HG02610 (cell line): ENCODE data around the gene C2CD5.

ENCODE experiments used
- ATAC-seq: cut with Tn5 transposase; IDR thresholded peaks from one replicate; pipeline ENCODE4 v1.9.1; 2021; ENCODE audit warnings: mild to moderate bottlenecking, moderate library complexity; ENCODE audit not compliant: unreplicated experiment

The C2CD5 gene

DNA sequence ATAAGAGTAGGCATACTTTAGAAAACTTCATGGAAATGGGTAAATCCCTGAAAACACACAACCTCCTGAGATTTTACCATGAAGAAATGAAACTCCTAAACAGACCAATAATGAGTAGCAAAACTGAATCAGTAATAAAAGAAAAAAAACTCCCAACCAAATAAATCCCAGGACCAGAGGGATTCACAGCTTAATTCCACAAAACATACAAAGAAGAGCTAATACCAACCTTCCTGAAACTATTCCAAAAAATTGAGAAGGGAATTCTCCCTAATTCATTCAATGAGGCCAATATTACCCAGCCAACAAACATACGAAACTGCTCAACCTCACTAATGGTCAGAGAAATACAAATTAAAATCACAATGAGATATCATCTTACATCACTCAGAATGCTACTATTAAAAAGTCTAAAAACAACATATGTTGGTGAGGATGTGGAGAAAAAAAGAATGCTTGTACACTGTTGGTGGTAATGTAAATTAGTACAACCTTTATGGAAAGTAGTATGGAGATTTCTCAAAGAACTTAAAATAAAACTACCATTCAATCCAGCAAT lies 112.6 kb downstream of the C2CD5 start:
- no peak for ATAC-seq

DNA sequence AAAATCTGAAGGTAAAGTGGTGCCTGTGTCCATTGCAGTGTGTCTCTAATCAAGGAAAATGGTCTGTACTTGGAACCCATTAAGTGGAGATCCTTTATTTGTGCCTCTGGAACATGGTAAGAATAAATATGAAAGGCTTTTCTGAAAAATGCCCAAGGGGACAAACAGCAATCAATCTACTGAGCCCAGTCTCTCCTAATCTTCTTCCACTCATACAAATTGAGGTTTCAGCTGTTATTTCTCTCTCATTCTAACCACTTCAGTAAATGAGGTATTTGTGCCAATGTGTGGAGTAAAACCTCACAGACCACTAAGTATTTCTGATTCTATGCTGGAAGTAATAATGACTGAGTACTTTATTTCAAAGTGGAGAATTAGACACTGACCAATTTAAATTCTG lies 127.5 kb downstream of the C2CD5 start:
- ATAC-seq = no peak

DNA sequence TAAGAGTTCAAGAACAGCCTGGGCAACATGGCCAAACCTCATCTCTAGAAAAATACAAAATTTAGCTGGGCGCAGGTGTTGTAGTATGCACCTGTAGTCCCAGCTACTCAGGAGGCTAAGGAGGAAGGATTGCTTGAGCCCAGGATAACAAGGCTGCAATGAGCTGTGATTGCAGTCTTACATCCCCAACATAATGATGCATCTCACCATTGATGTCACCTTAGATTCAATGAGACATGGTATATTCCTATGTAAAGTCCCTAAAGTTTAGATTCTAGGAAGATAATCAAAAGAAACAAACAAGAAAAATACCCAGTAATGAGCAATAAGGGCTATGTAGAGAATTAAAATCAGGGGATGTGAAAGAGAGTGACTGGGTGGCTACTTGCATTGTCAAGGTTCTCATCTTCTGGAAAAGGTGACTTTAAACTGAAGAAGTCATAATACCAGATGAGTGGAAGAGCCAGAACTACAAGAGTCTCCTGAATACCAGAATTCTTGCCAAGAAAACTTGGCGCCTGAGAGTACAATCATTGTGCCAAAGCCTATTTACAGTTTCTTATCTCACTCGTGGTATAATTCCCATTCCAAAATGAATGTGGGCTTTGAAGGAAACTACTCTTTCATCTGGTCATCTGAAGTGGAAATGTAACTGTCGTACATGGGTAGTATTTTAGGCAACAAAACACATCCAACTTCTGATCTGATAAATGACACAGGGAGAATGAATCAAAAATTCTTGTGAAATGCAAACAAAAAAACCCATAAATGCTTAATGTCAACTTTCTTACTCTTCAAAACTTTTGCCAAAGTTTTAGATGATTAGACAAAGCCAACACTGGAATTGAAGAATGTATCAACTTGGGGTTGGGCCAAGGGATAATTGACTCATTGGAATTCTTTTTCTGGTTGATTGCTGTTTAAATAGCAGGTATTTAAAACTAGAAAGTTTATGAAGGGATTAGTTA lies 128.7 kb downstream of the C2CD5 start:
- ATAC-seq = no peak

DNA sequence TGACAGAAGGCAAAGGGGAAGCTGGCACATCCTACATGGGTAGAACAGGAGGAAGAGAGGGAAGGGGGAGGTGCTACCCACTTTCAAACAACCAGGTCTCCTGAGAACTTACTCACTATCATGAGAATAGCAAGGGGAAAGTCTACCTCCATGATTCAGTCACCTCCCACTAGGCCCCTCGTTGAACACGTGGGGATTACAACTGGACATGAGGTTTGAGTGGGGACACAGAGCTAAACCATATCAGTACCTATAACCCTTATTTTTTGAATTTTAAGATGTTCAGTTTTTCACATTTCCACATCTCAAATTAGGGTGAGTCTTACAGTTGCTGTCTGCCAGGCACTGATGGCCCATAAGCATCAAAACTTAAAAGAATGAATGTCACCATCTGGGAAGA lies 129.6 kb downstream of the C2CD5 start:
- ATAC-seq = no peak

DNA sequence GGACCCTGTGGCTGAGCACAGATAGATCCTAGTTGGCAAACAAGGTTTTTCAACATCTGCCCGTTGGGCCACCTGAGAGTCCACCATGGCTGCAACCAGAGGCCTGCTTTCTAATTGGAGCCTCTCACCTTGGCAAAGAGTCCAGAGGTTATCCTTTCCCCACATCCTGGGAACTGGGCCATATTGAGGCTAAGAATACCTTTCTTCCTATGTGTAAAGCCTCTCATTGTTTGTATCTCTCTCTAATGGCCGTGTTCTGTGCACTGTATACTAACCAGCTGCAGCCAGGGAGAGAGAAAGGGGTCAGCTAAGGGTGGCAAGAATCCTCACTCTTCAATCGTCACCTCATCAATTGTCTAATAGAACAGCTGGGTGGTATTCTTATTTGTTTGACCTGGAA lies 130.8 kb downstream of the C2CD5 start:
- ATAC-seq = no peak

DNA sequence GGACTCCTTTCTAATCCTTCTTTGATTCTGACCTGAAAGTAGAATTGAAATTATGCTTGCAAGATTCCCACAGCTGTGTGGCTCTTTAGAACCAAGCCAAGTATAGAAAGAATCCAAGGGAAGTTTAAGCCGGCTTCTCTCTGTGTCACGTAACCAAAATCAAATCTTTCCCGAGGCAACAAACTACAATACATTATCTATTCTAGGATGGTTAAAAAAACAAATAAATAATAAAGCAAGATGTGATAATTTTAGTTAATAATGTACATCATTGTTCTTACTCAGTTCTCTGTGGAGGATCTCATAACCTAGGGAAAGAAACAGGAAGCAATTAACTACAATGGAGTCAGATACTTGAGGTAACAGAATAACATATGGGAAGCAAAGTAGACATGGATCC lies 131.8 kb downstream of the C2CD5 start:
- no peak for ATAC-seq

DNA sequence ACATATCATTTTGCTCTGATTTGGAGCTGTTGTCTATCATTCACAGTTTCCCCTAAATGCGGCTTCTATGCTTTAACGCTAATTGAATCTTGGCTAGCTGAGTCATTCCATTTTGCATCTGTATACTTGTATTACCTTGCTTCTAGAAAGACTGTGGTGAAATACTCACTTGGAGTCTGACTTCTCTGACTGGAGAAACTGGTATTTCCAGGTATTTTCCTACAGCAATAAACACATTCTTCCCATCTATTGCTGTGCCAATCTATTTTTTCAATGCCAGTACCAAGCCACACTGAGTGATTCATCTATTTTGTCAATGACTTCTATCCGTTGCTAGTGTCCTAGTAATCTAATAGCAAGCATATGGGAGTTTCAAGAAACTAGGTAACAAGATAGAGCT lies 133.9 kb downstream of the C2CD5 start:
- ATAC-seq = no peak

DNA sequence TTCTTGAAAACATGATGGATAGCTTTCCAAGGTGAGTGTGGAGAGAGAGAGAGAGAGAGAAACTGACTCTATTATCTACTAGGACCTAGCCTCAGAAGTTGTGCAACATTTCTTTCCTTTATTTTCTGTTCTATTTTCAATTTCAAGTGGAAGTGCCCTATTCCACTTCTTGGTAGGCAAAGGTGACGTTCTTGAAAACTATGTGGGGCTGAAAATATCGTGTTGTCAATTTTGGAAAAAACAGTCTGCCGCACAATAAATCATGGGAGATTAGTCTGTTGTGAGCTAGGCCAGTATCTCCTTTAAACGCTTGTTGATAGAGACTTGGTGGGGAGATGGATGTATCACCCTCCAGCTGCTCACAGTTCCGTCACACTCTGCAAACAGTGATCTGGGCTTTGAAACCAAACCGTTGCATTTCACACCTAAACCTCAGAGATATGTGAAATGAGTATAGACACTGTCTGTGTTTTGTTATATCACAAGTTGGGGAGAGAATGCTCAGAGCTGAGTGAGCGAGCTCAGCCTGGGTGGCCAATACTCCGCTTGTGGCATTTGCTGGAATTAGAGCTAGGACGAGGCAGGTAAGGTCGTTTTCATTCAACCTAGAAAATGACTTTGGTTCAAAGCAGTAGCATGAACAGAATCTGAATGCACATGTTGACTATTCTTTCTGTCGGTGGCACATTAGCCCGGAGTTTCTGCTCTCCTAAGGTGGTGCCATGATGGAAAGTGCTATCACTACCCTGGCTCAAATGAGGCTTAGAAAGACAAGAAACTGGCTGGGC lies 134.8 kb downstream of the C2CD5 start:
- peak; percentile 99 for ATAC-seq

DNA sequence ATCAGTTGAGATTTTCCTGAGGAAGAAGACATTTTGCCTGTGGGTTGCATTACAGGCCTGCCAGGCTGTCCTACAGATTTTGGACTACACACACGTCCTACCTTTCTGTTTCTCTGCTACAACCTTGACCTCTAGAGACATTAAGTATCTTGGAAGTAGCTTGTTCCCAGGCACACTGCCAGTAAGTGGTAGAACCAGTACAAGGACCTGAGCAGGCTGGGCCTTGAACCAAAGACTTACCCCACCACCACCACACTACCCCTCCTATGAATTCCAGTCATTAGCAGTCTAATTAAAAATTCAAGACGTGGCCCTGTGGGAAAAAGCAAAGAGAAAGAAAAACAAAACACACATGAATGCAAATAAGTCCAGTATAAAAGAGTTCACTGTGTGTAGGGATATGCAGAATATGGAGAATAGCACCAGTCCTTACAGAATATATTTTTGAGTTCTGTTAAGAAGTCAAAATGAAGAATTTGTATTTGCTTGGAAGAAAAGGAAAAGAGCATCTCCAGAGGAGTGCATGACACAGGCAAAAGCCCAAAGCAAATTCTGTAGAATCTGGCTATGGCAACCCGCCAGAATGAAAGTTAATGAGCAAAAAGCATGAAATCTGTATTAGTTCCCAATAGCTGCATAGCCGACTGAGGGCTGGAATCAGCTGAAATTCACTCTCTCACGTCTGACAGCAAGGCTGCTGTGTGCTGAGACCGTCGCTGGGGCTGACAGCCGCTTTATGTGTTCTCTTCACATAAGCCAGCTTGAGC lies 135.5 kb downstream of the C2CD5 start:
- no peak for ATAC-seq

DNA sequence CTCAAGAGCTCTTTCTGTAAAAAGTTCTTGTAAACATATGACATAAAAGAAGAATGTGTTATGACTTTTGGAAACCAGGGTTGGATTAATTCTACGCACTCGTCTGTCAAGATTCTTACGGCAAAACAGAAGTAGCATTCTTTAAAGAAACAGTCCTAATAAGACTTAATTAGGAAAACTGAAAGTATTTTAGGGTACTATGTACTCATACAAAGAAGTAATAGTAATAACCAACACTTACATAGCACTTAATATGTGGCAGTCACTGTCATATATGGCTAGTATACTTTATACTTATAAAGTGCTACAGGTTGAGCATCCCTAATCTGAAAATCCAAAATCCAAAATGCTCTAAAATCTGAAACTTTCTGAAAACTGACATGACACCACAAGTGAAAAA lies 136.9 kb downstream of the C2CD5 start:
- no peak for ATAC-seq

DNA sequence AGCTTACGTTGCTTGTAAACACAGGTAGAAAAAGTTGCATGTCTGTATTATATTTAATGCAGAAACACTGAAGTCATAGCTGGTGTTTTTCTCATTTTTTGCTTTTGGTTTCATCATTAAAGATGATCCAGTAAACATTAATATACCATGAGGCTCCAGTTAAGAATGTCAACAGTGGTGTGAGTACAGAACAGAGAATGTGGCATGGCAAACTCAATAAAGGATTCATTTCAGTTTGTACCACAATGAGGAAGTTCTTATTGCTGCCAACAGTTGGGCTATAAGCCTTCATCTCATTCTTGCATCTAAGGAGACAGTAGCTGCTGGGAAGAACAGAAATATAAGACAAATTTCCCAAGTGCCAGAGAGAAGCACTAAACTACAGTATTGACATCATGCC lies 137.7 kb downstream of the C2CD5 start:
- no peak for ATAC-seq

DNA sequence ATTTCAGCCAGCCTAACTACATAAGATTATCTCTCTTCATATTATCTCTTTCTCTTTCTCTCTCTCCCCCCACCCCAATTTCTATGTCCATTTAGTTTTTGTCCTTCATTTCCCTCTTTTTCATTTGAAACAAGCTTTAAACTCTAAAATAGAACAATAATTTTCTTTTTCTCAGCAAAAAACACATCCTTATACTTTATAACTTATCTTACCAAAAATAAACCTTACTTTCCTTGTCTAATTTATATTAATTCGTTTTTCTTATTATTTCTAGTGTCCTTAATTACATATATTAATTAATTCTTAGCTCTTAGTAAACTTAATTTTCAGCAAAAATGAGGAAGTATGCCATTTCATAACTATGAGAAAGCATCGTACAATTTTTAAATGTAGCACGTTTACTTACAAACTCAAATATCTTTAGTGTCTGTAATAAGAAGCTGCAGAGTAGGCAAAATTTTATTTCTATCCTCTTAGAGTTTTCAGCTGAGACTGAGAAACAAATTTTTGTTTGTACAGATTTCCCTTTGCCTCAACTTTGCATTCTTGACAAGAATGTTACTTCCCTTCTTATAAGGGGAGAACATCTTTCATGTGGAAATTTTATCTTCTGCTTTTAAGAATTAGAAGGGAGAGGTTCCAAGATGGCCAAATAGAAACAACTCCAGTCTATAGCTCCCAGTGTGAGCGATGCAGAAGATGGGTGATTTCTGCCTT lies 144.7 kb downstream of the C2CD5 start:
- ATAC-seq = no peak
